GM19035 (cell line): ENCODE measurements around the gene HLA-G.
"Not testable (repeated sequence)": the region's sequence is repeated elsewhere in the genome, so short reads cannot be mapped to it uniquely, and the experiment has no call there.

ENCODE experiments used
- ATAC-seq: cut with Tn5 transposase; IDR thresholded peaks from one replicate; pipeline ENCODE4 v1.9.1; 2021; ENCODE audit not compliant: unreplicated experiment

Gene HLA-G

DNA sequence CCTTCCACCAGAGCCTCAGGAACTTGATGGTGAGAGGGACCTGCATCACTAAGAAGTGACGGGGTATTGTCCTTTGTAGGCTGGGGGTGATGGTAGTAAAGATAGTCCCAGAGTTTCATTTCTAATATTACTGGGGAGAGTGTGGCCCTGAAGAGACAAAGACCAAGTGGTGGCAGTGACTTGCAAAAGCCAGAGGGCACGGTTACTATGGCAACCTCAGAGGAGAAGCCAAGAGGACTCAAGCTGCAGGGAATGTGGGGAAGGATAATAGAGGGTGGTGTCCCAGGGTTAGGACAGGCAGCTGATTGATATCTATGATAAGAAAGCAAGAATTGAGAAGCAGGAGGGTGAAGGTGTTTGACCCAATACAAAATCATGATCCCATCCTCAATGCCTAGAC lies 42.5 kb downstream of the HLA-G start:
- ATAC-seq: no peak

DNA sequence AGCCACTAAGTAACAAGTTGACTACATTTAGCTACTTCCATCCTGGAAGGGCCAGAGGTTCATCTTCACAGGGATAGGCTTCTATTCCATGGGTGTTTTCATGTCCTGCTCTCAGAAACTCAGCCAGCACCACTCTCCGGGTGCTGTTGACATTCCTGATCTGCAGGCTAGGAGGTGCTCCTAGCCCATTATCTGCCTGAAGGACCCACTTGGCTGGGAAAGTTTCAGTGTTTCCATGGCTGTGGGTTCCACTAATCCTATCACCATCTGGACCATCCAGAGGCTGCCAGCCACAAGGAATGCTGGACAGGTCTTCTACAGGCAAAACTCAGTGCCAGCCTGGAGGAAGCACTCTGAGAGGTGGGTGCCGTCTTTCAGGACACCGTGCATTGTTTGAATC lies 45.2 kb downstream of the HLA-G start:
- no peak for ATAC-seq

DNA sequence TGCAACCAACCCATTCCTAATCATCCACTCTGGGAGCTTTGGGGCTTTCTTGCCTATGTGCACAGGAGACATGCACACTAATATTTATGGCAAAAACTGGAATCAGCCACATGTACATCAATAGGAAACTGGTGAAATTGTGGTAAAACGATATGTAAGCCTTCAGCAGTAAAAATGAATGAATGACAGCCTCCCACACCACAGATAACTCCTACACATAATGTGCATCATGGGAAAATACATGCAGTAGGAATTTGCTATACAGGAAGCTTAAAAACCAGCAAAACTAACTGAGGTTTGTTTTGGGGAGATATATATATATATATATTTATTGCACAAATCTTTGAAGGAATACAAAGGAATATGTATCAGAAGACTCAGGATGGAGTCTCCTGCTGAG lies 47.6 kb downstream of the HLA-G start:
- no peak for ATAC-seq

DNA sequence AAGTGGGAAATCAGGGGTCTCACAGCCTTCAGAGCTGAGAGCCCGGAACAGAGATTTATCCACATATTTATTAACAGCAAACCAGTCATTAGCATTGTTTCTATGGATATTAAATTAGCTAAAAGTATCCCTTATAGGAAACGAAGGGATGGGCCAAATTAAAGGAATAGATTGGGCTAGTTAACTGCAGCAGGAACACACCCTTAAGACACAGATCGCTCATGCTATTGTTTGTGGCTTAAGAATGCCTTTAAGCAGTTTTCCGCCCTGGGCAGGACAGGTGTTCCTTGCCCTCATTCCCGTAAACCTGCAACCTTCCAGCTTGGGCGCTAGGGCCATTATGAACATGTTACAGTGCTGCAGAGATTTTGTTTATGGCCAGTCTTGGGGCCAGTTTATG lies 48.1 kb downstream of the HLA-G start:
- ATAC-seq: not testable (repeated sequence)
